Measurements from ENCODE around the gene EPHX1. TPM values are rescaled to one million over a fixed set of nuclear protein-coding genes. Genes with fewer than 3 reads are reported as not detected.
"Not testable (repeated sequence)": the region's sequence is repeated elsewhere in the genome, so short reads cannot be mapped to it uniquely, and the experiment has no call there.

The EPHX1 gene
- 100 to 1,000 TPM; 213 to 462 (median 302) TPM for total RNA-seq
- 100 to 1,000 TPM; 285 to 566 TPM for polyA plus RNA-seq
- long read RNA-seq, donor 1, transcript EPHX1-201 (9 exons, 1,660 nt): major isoform, 144 of 180 reads
- long read RNA-seq, donor 1, partial matches to known transcripts: 22 of 180 reads
- long read RNA-seq, donor 1, other reads (novel, unspliced or antisense): 14 of 180 reads
- long read RNA-seq, donor 2, transcript EPHX1-201 (9 exons, 1,660 nt): major isoform, 43 of 84 reads
- long read RNA-seq, donor 2, partial matches to known transcripts: 33 of 84 reads
- long read RNA-seq, donor 2, other reads (novel, unspliced or antisense): 0 of 84 reads
- long read RNA-seq, donor 3, transcript EPHX1-206 (9 exons, 1,789 nt): minor isoform, 20 of 210 reads
- long read RNA-seq, donor 3, transcript EPHX1-201 (9 exons, 1,660 nt): major isoform, 157 of 210 reads
- long read RNA-seq, donor 3, partial matches to known transcripts: 28 of 210 reads
- long read RNA-seq, donor 3, other reads (novel, unspliced or antisense): 5 of 210 reads

- H3K27me3 ChIP-seq: no peaks in the 10 kb centered on the region
- no peaks in the 10 kb centered on the region for H3K36me3 ChIP-seq
- 0% methylated on average over 45 to 80 of the region's 80 CpGs for WGBS, 3 donors
- peak; percentile 89 to 93 (median 90) for DNase-seq
- H3K4me1 ChIP-seq (ENCODE audit: insufficient read depth): peaks cover 23% of the 10 kb centered on the region
- peak in 2 of 3 donors; percentile 21 to 57 for TF ChIP-seq CTCF (IDR thresholded peaks at IDR 0.05)
- no peak for TF ChIP-seq EP300 (IDR thresholded peaks at IDR 0.05)
- peak; percentile 66 for TF ChIP-seq POLR2A (IDR thresholded peaks at IDR 0.05)
- peak within 1 kb of the TSS; percentile 57 for H3K4me3 ChIP-seq
- intact Hi-C loops (cut with DNase I): loop anchor here in 1 of 4 donors (5.0 kb wide), 1 partner anchor 37 kb away; no protein-coding TSS in a partner anchor
- H3K9me3 ChIP-seq: no peaks in the 10 kb centered on the region
- peak within 1 kb of the TSS; percentile 68 to 89 for H3K27ac ChIP-seq
Measured at GRCh38 chr1:225809842-225810578, at the start of gene EPHX1. Gene EPHX1 (plus strand): TSS chr1:225810124. CDS start chr1:225828730, 18,606 bp downstream.

- 95 to 98% (median 98%) methylated on average over 6 of the region's 6 CpGs for WGBS, 3 donors
- no peaks in the 10 kb centered on the region for H3K27me3 ChIP-seq
- intact Hi-C loops (cut with DNase I): no loop called here
Measured at GRCh38 chr1:225760531-225760930, 49.4 kb upstream of the EPHX1 start.

GRCh38 chr1:225761395-225761794 is 48.5 kb upstream of the EPHX1 start:
- H3K4me3 ChIP-seq; intact Hi-C loops (cut with DNase I); H3K36me3 ChIP-seq; H3K9me3 ChIP-seq; H3K27ac ChIP-seq; H3K27me3 ChIP-seq: not testable (repeated sequence)
- peaks cover 13% of the 10 kb centered on the region for H3K4me1 ChIP-seq (ENCODE audit: insufficient read depth)
- WGBS, 3 donors: 93 to 97% (median 96%) methylated on average over 6 of the region's 6 CpGs
- peak in 1 of 5 donors; percentile 5 for DNase-seq

More at GRCh38 chr1:225760531-225760930, 49.4 kb upstream of the EPHX1 start:
- Histone ChIP-seq H3K4me1 (ENCODE audit: insufficient read depth) (peaks cover 16% of the 10 kb centered on the region), H3K4me3 (no peak overlapping the region), H3K36me3 (no peaks in the 10 kb centered on the region), H3K9me3 (no peaks in the 10 kb centered on the region), H3K27ac (no peak overlapping the region)
- no peak for TF ChIP-seq POLR2A (IDR thresholded peaks at IDR 0.05)
- TF ChIP-seq CTCF (IDR thresholded peaks at IDR 0.05): no peak
- no peak for TF ChIP-seq EP300 (IDR thresholded peaks at IDR 0.05)
- peak in 2 of 5 donors; percentile 12 to 13 for DNase-seq

- Histone ChIP-seq H3K4me1 (ENCODE audit: insufficient read depth) (peaks cover 16% of the 10 kb centered on the region), H3K9me3 (no peaks in the 10 kb centered on the region), H3K27me3 (no peaks in the 10 kb centered on the region), H3K4me3 (no peak overlapping the region), H3K36me3 (no peaks in the 10 kb centered on the region), H3K27ac (no peak overlapping the region)
- intact Hi-C loops (cut with DNase I): no loop called here
- peak in 4 of 5 donors; percentile 10 to 19 (median 14) for DNase-seq
- no peak for TF ChIP-seq EP300 (IDR thresholded peaks at IDR 0.05)
- no peak for TF ChIP-seq POLR2A (IDR thresholded peaks at IDR 0.05)
- TF ChIP-seq CTCF (IDR thresholded peaks at IDR 0.05): no peak
- WGBS, 3 donors: 67 to 69% (median 69%) methylated on average over 5 of the region's 5 CpGs
Measured at GRCh38 chr1:225762002-225762441, 47.9 kb upstream of the EPHX1 start.

Measured in ovary (tissue), 10 donors.